ENCODE data around the gene ERICH6. TPM values are rescaled to one million over a fixed set of nuclear protein-coding genes. Genes with fewer than 3 reads are reported as not detected.
A peak's percentile ranks its signal among the peaks of the same experiment; 100 is the strongest.

Gene ERICH6
- total RNA-seq, 1 experiment from 2014 or later = not detected

DNA sequence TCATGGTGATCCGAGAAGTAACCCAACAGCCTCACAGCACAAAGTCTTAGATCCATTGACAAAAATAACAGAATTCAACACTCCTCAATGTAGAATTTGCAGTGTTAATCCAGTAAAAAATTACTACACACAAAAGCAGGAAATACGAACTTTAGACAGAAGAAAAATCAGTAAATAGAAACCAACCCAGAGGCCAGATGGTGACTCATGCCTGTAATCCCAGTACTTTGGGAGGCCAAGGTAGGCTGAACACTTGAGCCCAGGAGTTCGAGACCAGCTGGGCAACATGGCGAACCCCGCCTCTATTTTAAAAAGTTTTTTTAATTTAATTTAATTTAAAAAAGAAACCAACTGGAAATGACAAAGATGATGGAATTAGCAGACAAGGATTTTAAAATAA, 64.5 kb downstream of the ERICH6 start:
- intact Hi-C loops (cut with micrococcal nuclease; ENCODE audit: unreplicated experiment) = no loop called here
- Mint-ChIP-seq H3K27ac (ENCODE audit: unreplicated experiment) (no peak overlapping the region), H3K4me3 (ENCODE audit: low read depth, unreplicated experiment) (no peak overlapping the region), H3K36me3 (ENCODE audit: insufficient read depth, unreplicated experiment) (peaks cover 5% of the 10 kb centered on the region), H3K9me3 (ENCODE audit: low read depth, unreplicated experiment) (no peaks in the 10 kb centered on the region), H3K4me1 (ENCODE audit: low read depth, unreplicated experiment) (no peaks in the 10 kb centered on the region), H3K27me3 (ENCODE audit: unreplicated experiment) (no peaks in the 10 kb centered on the region)
- DNase-seq = peak; percentile 9
- no TSS peak for BruUV-seq (replicated peaks)
- TF ChIP-seq, protein P1, sequence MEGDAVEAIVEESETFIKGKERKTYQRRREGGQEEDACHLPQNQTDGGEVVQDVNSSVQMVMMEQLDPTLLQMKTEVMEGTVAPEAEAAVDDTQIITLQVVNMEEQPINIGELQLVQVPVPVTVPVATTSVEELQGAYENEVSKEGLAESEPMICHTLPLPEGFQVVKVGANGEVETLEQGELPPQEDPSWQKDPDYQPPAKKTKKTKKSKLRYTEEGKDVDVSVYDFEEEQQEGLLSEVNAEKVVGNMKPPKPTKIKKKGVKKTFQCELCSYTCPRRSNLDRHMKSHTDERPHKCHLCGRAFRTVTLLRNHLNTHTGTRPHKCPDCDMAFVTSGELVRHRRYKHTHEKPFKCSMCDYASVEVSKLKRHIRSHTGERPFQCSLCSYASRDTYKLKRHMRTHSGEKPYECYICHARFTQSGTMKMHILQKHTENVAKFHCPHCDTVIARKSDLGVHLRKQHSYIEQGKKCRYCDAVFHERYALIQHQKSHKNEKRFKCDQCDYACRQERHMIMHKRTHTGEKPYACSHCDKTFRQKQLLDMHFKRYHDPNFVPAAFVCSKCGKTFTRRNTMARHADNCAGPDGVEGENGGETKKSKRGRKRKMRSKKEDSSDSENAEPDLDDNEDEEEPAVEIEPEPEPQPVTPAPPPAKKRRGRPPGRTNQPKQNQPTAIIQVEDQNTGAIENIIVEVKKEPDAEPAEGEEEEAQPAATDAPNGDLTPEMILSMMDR (IDR thresholded peaks at IDR 0.05; ENCODE audit: unreplicated experiment) = no peak
- CTCF ChIA-PET = no interaction called here

DNA sequence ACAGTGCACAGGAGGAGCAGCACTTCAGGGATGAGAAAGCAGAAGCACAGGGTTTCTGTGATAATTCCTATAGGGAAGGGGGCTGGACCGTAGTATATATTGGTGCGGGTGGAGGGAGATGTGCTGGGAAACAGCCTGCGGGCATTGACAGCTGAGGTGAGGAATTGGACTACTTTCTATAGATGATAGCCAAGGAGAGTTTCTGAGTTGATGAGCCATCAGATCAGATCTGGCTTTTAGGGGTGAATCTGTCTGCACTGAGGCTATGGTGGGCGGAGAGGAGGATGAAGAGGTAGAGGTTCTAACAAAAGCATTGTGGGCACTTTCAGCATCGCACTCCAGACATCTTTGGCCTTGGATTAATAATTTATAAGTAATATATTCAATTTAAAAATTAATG, 67.5 kb downstream of the ERICH6 start:
- peaks cover 15% of the 10 kb centered on the region for H3K36me3 Mint-ChIP-seq (ENCODE audit: insufficient read depth, unreplicated experiment)
- H3K27ac Mint-ChIP-seq (ENCODE audit: unreplicated experiment) = no peak overlapping the region
- H3K27me3 Mint-ChIP-seq (ENCODE audit: unreplicated experiment) = no peaks in the 10 kb centered on the region
- no peaks in the 10 kb centered on the region for H3K9me3 Mint-ChIP-seq (ENCODE audit: low read depth, unreplicated experiment)
- intact Hi-C loops (cut with micrococcal nuclease; ENCODE audit: unreplicated experiment) = no loop called here
- H3K4me3 Mint-ChIP-seq (ENCODE audit: low read depth, unreplicated experiment) = no peak overlapping the region
- TF ChIP-seq, protein P1 (IDR thresholded peaks at IDR 0.05; ENCODE audit: unreplicated experiment) = no peak
- no TSS peak for BruUV-seq (replicated peaks)
- no peaks in the 10 kb centered on the region for H3K4me1 Mint-ChIP-seq (ENCODE audit: low read depth, unreplicated experiment)
- CTCF ChIA-PET = no interaction called here
- DNase-seq = no peak

DNA sequence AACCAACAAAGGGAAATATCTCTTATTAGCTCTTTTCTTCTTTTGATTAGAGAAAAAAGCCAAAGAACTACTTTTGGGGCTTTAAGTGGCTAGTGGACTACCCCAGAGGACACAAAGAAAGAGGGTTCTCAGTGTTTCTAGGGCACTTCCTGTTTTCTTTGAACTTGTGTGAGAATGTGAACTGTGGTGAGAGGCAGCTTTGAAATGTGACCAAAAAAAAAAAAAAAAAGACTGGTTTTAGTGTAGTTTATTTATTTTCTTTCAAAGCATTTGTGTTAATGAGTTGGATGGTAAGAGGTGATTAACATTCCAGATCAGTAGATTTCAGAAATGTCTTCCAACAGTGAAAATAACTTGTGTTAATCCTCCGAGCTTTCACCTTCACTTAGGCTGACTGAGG, 68.2 kb downstream of the ERICH6 start:
- TF ChIP-seq, protein P1 (IDR thresholded peaks at IDR 0.05; ENCODE audit: unreplicated experiment) = no peak
- no peak for DNase-seq
- Mint-ChIP-seq H3K27me3 (ENCODE audit: unreplicated experiment) (no peaks in the 10 kb centered on the region), H3K36me3 (ENCODE audit: insufficient read depth, unreplicated experiment) (peaks cover 19% of the 10 kb centered on the region), H3K9me3 (ENCODE audit: low read depth, unreplicated experiment) (no peaks in the 10 kb centered on the region), H3K27ac (ENCODE audit: unreplicated experiment) (no peak overlapping the region), H3K4me1 (ENCODE audit: low read depth, unreplicated experiment) (no peaks in the 10 kb centered on the region), H3K4me3 (ENCODE audit: low read depth, unreplicated experiment) (no peak overlapping the region)
- intact Hi-C loops (cut with micrococcal nuclease; ENCODE audit: unreplicated experiment) = no loop called here
- BruUV-seq (replicated peaks) = no TSS peak
- CTCF ChIA-PET = no interaction called here

DNA sequence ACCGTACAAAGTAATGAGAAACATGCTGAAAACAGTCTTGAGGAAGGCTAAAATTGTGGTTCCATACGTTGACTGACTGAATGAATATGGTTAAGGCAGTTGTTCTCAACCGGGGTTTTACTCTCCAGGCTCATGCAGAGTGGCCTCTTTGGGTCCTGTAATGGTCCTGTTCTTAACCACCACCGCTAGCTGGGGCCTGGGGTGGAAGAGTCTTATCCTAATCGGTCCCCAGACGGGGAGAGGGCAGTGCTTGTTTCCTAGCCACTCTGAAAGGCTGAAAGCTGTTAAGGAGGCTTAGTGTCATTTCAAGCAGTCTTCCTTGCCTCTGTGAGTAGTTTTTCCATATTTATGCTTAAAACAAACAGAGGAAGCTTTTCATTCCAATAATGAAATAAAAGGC, 68.6 kb downstream of the ERICH6 start:
- TF ChIP-seq, protein P1 (IDR thresholded peaks at IDR 0.05; ENCODE audit: unreplicated experiment) = no peak
- intact Hi-C loops (cut with micrococcal nuclease; ENCODE audit: unreplicated experiment) = no loop called here
- H3K4me1 Mint-ChIP-seq (ENCODE audit: low read depth, unreplicated experiment) = no peaks in the 10 kb centered on the region
- DNase-seq = no peak
- H3K4me3 Mint-ChIP-seq (ENCODE audit: low read depth, unreplicated experiment) = no peak overlapping the region
- no TSS peak for BruUV-seq (replicated peaks)
- peaks cover 22% of the 10 kb centered on the region for H3K36me3 Mint-ChIP-seq (ENCODE audit: insufficient read depth, unreplicated experiment)
- CTCF ChIA-PET = no interaction called here
- no peak overlapping the region for H3K27ac Mint-ChIP-seq (ENCODE audit: unreplicated experiment)
- no peaks in the 10 kb centered on the region for H3K9me3 Mint-ChIP-seq (ENCODE audit: low read depth, unreplicated experiment)
- H3K27me3 Mint-ChIP-seq (ENCODE audit: unreplicated experiment) = no peaks in the 10 kb centered on the region
